Measurements from ENCODE around the gene LMF1. TPM values are rescaled to one million over a fixed set of nuclear protein-coding genes. Genes with fewer than 3 reads are reported as not detected.

Gene LMF1
- total and polyA plus RNA-seq, 2 of the 4 experiments (the other 2 are of a cell fraction): 7.7 to 13.1 TPM

DNA sequence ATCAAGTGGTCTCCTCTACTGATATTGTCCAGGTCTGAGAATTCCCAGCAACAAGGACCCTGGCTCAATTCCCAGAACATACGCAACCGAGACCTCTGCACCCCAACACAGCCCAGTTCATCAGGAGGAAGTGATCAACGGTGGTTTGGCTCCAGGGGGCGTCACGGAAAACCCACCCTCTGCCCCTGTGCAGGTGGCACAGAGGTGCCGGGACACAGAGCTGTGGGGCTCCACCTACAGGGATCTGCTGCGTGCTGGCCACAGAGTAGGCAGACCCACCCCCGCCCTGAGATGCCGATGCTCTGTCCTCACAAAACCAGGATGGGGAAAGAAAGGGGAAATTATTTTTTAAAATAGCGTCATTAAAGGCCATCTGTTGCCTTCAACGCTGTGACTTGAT lies 69.6 kb downstream of the LMF1 start:
- no peak overlapping the region for H4K5ac ChIP-seq (ENCODE audit: low read depth, low read length)
- no peak overlapping the region for H3K18ac ChIP-seq (ENCODE audit: low read depth, low read length)
- in situ Hi-C loops (cut with MboI; ENCODE audit: low sequenced_read_pairs): no loop called here
- H2AK5ac ChIP-seq (ENCODE audit: low read depth, low read length): no peak overlapping the region
- H3K4ac ChIP-seq (ENCODE audit: low read depth, low read length): no peak overlapping the region
- no peak overlapping the region for H3K14ac ChIP-seq (replicated peaks; ENCODE audit: low read depth, low read length)
- no peaks in the 10 kb centered on the region for H3K9me1 ChIP-seq (ENCODE audit: insufficient read depth, low read length)
- H2BK5ac ChIP-seq (ENCODE audit: low read depth, low read length, poor library complexity, severe bottlenecking): no peak overlapping the region
- no peak overlapping the region for H3K4me2 ChIP-seq (ENCODE audit: low read depth, low read length)
- no peak overlapping the region for H3K56ac ChIP-seq (ENCODE audit: extremely low read depth, insufficient read depth, low read length)
- no peak overlapping the region for H2BK120ac ChIP-seq (ENCODE audit: low read depth, low read length)
- TF ChIP-seq MXI1 (IDR thresholded peaks at IDR 0.05; ENCODE audit: borderline replicate concordance, low read depth, low read length): no peak
- H3K27ac ChIP-seq (ENCODE audit: insufficient read depth, low read length): no peak overlapping the region
- H3K79me1 ChIP-seq (ENCODE audit: low read depth in 1 of 2, low read length in 2 of 2): no peaks in the 10 kb centered on the region
- ATAC-seq (ENCODE audit: low read depth) (no peak), DNase-seq (no peak)
- intact Hi-C loops (cut with micrococcal nuclease): no loop called here
- no peak overlapping the region for H4K8ac ChIP-seq (ENCODE audit: low read depth in 2 of 2, low read length in 2 of 2)
- H4K20me1 ChIP-seq (ENCODE audit: insufficient read depth, low read length): no peaks in the 10 kb centered on the region
- dilution Hi-C loops (cut with HindIII; ENCODE audit: low sequenced_read_pairs, unreplicated experiment): no loop called here
- H3K4me1 ChIP-seq (ENCODE audit: control insufficient read depth, insufficient read depth, low read length): no peaks in the 10 kb centered on the region
- no peak overlapping the region for H3K4me3 ChIP-seq (ENCODE audit: insufficient read depth, low read depth, low read length)
- H2BK15ac ChIP-seq (ENCODE audit: low read depth, low read length): no peak overlapping the region
- H3K36me3 ChIP-seq (ENCODE audit: control insufficient read depth, insufficient read depth, low read length): no peaks in the 10 kb centered on the region
- H2AFZ ChIP-seq (replicated peaks; ENCODE audit: low read length, poor library complexity): no peak overlapping the region
- H3K9ac ChIP-seq (ENCODE audit: low read depth, low read length): no peak overlapping the region
- BruUV-seq (replicated peaks): no TSS peak
- 0 out of 2 replicates have a peak, but pooled peaks cover under 1% of the 10 kb centered on the region for H3K9me3 ChIP-seq (ENCODE audit: control insufficient read depth, insufficient read depth, low read length)
- ChIA-PET CTCF (no interaction called here), POLR2A (ENCODE audit: unreplicated experiment) (no interaction called here)
- no peak overlapping the region for H4K91ac ChIP-seq (ENCODE audit: insufficient read depth, low read depth, low read length)
- no peak overlapping the region for H3K23ac ChIP-seq (ENCODE audit: low read depth, low read length)
- no CpG with 5 or more reads among the region's 11 CpGs for WGBS, 2 experiments (ENCODE audit: extremely low coverage in 2 of 2, insufficient read length in 1 of 2)
- H2BK20ac ChIP-seq (ENCODE audit: low read depth, low read length): no peak overlapping the region
- H2AK9ac ChIP-seq (replicated peaks; ENCODE audit: low read depth, low read length, poor library complexity): no peak overlapping the region
- no peaks in the 10 kb centered on the region for H3K27me3 ChIP-seq (ENCODE audit: control insufficient read depth, insufficient read depth, low read length)
